SK-N-MC (cell line): ENCODE data around the gene OR2W3.
"Not testable (repeated sequence)": the region's sequence is repeated elsewhere in the genome, so short reads cannot be mapped to it uniquely, and the experiment has no call there.

Experiments used
- DNase-seq: peaks from one replicate; pipeline ENCODE4 v3.0.0-alpha.2; 2011; ENCODE audit warnings: low read depth, low spot score
- H3K27ac ChIP-seq: fragments of 200-600 bp; sonication (generic); 2 replicates; pipeline ENCODE4 v1.5.1; 2016; ENCODE audit warnings: mixed run types
- H3K36me3 ChIP-seq: fragments of 200-600 bp; sonication (generic); 2 replicates; pipeline ENCODE4 v1.6.1; 2017; ENCODE audit warnings: antibody characterized with exemption, low read length, mixed read lengths; ENCODE audit not compliant: insufficient read depth
- H3K4me3 ChIP-seq: fragments of 200-600 bp; sonication (generic); 2 replicates; pipeline ENCODE4 v1.5.1; 2016
- H3K9ac ChIP-seq: fragments of 200-600 bp; sonication (generic); 2 replicates; pipeline ENCODE4 v1.8.0; 2017; ENCODE audit warnings: mixed run types, mixed read lengths; ENCODE audit not compliant: insufficient read length
- H3K9me3 ChIP-seq: fragments of 200-600 bp; sonication (generic); 2 replicates; pipeline ENCODE4 v1.6.1; 2017; ENCODE audit warnings: low read depth, mild to moderate bottlenecking, antibody characterized with exemption, low read length, moderate library complexity, mixed read lengths
- EZH2 ChIP-seq: fragments of 200-600 bp; sonication (generic); IDR thresholded peaks from one replicate; pipeline ENCODE4 v1.6.1; 2017; ENCODE audit warnings: antibody characterized with exemption
- FOXP2 ChIP-seq: optimal IDR thresholded peaks from 2 replicates; pipeline ENCODE3; 2011; ENCODE audit warnings: mild to moderate bottlenecking, moderate library complexity; ENCODE audit not compliant: insufficient read depth; ENCODE audit errors: extremely low read length, control extremely low read depth
- POLR2AphosphoS5 ChIP-seq: IDR thresholded peaks from 2 replicates; pipeline ENCODE4 v1.6.1; 2012; ENCODE audit warnings: mild to moderate bottlenecking, low read depth, low read length, borderline replicate concordance

The OR2W3 gene

GRCh38 chr1:247936415-247936814 is 41.0 kb downstream of the OR2W3 start:
- no peaks in the 10 kb centered on the region for H3K36me3 ChIP-seq
- H3K4me3 ChIP-seq = no peak overlapping the region
- DNase-seq = no peak
- no peak overlapping the region for H3K27ac ChIP-seq
- H3K9me3 ChIP-seq = no peaks in the 10 kb centered on the region
- TF ChIP-seq EZH2 = no peak
- no peak overlapping the region for H3K9ac ChIP-seq

DNA sequence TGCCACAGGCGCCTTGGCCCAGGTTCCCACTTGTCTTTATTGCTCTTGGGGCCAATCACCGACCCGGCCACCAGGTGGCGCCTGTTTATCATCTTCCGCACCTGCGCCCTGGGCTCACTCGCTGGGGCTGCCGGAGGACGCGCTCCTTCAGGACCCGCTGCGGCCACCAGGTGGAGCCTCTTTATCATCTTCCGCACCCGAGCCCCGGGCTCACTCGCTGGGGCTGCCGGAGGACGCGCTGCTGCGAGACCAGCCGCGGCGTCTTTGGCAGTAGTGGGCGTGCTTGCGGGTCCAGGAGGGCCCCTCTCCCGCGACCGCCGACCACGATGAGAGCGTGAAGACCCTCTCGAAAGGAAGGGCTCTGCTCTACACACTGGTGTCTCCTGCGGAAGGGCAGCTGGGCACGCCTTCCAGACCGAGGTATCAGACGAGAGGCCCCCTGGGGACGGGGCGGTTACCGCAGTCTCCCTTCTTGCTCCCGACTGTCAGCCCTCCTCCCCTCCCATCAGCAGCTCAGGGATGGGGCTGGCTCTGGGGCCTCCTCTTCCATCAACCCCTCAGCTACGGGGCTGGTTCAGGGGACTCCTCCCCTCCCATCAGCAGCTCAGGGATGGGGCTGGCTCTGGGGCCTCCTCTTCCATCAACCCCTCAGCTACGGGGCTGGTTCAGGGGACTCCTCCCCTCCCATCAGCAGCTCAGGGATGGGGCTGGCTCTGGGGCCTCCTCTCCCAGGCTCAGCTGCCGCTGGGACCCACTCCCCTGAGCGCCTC is 41.8 kb downstream of the OR2W3 start:
- not testable (repeated sequence) for DNase-seq, H3K9ac ChIP-seq, H3K27ac ChIP-seq, H3K36me3 ChIP-seq, H3K4me3 ChIP-seq, H3K9me3 ChIP-seq

DNA sequence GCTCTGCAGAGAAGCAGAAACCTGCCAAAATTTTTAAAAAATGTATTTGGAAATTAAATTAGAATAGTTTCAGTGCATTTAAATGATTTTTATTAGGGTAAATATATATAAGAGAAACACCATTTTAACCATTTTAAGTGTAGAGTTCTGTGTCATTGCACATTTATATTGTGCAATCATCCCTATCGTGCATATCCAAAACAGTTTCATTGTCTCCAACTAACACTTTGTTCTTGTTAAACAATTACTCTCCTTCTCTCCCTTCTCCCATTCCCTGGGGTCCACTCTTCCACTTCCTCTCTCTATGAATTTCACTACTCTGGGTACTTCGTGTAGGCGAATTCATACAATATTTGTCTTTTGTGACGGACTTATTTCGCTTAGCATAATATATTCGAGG is 47.2 kb downstream of the OR2W3 start:
- no peaks in the 10 kb centered on the region for H3K9me3 ChIP-seq
- DNase-seq = no peak
- no peak for TF ChIP-seq EZH2
- no peak for TF ChIP-seq FOXP2
- no peak for TF ChIP-seq POLR2AphosphoS5

More for the DNA sequence above, 47.2 kb downstream of the OR2W3 start:
- Histone ChIP-seq H3K4me3 (no peak overlapping the region), H3K36me3 (no peaks in the 10 kb centered on the region), H3K27ac (no peak overlapping the region), H3K9ac (no peak overlapping the region)
